GM12801 (cell line): ENCODE results near the gene SLC6A11.

Experiments used
- TF ChIP-seq, protein P1 (sequence below): IDR thresholded peaks from one replicate; pipeline ENCODE4 v1.5.1; 2011; ENCODE audit warnings: control low read depth; ENCODE audit not compliant: insufficient read length; ENCODE audit errors: extremely low read depth

The SLC6A11 gene

DNA sequence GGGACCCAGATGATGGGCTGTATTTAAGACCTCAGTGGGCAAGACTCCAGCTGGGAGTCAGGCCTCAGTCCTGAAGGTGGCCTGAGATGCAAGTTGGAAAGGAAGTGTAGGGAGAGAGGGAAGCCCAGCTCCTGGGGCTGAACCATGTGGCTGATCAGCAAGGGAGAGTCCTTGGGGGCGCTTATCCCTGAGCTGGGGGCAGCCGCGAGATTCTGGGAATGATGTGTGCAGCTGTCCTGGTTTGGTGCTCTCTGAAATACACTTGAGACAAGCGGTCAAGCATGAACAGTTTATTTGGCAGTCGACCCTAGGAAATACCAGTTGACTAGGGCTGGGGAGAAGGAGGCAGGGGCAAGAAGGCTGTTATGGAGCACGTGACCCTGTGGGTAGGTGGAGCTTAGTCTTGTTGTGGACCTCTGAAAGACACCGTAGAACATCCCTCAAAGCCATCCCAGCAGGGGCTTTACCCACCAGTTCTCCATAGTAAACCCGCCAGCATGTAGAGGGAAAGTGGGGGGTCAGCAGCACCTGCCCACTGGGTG, 41.8 kb upstream of the SLC6A11 start:
- TF ChIP-seq, protein P1, sequence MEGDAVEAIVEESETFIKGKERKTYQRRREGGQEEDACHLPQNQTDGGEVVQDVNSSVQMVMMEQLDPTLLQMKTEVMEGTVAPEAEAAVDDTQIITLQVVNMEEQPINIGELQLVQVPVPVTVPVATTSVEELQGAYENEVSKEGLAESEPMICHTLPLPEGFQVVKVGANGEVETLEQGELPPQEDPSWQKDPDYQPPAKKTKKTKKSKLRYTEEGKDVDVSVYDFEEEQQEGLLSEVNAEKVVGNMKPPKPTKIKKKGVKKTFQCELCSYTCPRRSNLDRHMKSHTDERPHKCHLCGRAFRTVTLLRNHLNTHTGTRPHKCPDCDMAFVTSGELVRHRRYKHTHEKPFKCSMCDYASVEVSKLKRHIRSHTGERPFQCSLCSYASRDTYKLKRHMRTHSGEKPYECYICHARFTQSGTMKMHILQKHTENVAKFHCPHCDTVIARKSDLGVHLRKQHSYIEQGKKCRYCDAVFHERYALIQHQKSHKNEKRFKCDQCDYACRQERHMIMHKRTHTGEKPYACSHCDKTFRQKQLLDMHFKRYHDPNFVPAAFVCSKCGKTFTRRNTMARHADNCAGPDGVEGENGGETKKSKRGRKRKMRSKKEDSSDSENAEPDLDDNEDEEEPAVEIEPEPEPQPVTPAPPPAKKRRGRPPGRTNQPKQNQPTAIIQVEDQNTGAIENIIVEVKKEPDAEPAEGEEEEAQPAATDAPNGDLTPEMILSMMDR: no peak

DNA sequence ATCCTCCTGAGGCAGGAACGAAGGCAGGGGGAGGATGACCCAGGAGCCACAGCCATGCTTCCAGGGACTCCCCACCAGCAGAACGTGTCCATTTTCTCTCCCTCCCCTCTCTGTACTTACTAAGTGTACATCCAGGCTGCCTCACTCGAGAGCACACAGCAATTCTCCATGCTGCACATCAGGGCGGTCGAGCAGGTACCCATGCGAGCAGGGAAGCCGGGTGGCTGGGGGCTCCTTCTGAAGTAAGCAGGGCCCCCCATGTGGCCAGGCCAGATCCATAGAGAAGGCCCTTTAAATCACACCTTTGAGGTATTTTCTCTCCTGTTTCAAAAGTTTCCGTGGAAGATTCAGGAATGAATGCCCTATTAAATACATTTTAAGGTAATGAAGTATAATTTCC, 41.2 kb upstream of the SLC6A11 start:
- TF ChIP-seq, protein P1: no peak

DNA sequence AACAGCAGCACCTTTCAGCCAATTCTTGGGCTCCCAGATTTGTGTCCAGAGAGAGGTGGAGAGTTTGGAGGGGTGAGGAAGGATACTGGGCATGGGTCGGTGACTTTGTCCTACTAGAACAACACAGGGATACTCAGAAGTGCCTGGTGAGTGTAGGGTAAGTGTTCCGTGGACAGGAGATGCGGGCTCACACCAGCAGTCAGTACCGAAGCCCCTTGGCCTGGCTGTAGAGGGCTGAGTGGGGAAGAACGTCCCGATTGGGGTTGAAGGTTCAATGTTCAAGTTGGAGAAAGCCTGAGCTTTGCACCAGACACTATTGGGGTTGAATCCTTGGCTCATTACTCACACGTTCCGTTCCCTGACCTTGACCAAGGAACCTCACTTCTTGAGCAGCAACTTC, 40.8 kb upstream of the SLC6A11 start:
- TF ChIP-seq, protein P1: no peak

DNA sequence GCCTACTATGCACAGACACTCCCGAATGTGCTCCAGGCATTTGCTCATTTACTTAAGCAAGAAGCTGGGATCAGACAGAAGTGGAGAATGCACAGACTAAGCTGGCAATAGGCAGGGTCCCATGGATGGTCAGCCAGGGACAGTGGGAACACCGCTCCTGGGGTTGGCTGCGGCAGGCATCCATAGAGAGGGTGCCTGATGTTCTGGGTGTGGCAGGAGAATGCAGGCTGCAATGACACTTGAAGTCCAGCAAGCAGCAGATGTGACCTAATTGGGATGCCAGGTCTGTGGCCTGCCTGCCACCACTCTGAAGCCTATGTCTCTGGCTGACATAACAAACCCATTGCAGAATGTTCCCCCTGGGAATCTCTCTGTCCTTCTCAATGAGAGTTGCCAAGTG, 40.2 kb upstream of the SLC6A11 start:
- TF ChIP-seq, protein P1: no peak

DNA sequence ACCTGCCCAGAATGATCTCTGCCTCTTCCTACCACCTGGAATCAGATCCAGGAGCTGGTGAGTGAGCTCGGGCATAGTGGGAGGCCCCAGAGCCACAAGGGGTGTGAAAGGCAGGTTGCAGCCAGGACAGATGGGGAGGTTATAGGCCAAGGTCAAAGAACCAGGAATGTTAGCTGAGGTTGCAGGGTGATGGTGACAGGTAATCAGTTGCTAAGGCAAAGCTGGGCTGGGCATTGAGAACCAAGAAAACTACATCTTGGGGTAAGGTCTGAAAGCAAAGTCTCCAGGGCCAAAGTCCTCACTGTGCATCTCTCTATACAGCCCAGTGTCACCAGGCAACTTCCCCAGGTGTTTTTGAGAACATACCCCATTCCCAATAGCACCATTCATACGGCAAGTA, 38.4 kb upstream of the SLC6A11 start:
- TF ChIP-seq, protein P1: no peak

DNA sequence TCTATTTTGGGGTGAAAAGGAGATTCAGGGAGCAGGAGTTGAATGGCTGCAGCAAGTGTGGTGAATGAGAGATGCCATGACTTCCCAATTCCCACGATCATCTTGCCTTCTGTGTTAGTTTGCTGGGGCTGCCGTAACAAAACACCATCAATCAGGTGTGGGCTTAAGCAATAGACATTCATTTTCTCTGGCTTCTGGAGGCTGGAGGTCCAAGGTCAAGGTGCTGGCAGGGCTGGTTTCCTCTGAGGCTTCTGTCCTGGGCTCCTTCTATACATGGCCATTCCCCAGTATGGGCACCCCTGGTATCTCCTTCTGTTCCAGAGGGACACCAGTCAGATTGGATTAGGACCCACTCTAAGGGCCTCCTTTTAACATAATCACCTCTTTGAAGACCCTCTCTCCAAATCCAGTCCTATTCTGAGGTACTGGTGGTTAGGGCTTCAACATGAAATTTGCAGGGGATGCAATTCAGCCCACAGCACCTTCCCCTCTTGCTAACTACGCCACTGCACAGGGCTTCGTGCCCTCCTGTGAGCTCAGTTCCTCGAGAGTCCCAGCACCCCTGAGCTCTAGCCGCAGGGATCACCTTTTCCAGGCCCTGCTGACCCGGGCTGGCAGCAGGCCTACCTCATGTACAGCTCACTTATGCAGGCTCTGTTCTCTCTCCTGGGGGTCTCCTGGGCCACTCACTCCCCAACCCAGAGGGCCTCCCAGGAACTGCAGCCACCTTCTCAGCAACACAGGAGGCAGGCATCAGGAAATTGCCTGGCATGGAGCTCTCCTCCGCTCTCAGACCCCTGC, 37.3 kb upstream of the SLC6A11 start:
- TF ChIP-seq, protein P1: no peak

DNA sequence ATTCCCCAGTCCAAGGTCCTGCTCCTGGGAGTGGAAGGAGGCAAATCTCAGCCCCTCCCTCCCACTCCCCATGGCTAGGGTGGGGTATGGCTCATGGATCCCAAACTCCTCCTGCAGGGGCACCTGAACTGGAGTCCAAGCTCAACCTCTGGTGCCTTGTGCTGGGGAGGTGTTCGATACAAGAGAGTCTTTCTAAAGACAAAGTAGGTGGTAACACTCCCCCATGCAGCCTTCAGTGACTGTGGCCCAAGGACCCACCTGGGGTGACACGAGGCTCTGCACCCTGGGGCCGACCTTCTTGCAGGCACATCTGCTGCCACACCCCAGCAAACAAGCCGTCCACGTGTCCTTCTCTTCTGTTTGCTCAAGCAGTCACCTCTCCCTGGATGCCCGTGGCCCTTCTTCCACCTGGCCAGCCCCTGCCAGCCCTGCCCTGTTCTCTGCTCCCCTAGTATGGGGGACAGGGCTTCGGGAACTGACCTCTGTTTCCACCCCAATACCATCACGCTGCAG, 36.7 kb upstream of the SLC6A11 start:
- TF ChIP-seq, protein P1: no peak
